ENCODE measurements around the gene IBSP.
A peak's percentile ranks its signal among the peaks of the same experiment; 100 is the strongest.

Gene IBSP

DNA sequence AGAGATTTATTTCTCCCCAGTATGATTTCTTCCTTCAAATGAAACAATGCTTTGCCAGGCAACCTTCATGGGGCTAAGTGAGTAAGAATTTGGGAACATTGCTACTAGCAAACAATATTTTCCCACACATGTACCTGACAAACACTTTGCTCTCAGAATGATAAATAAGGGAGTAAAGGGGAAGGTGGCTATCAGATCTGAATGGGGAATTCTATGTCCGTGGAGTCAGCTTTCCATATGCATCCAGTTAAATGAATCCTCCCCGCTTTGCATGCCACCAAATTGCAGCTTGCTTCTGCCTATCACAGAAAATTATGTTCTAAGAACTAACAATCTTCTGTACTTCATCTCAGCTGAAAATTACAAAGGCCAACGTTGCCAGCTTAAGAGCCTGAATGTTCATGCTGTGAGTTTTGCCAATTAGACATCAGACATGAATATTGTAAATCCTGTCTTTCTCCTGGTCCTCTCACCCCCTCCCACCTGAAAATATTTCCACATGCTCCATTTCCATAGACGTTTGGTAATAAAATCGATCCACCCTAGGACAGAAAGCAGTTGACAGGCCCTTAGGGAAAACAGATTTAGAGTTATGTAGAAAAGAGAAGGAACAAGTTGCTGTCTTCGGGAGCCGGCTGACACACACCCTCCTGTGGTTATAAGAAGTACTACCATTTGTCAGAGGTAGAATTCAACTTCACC lies 39.7 kb downstream of the IBSP start:
- DNase-seq: peak; percentile 47 to 75 (median 69)

DNA sequence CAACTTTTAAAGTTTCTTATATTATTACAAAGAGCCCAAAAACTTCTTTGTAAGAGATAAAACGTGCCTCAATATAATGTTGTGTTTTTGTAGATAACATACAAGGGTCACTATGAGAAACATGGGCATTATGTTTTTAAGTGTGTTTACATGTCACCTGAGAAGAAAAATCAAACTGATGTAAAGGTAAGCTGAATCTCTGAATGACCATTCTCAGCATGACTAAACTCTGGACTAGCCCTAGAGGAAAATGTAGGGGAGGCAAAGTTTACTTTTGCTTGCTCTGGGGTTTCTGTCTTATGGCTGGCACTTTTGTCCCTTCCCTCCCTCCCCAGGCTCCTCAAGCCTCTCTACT lies 40.2 kb downstream of the IBSP start:
- no peak for DNase-seq

DNA sequence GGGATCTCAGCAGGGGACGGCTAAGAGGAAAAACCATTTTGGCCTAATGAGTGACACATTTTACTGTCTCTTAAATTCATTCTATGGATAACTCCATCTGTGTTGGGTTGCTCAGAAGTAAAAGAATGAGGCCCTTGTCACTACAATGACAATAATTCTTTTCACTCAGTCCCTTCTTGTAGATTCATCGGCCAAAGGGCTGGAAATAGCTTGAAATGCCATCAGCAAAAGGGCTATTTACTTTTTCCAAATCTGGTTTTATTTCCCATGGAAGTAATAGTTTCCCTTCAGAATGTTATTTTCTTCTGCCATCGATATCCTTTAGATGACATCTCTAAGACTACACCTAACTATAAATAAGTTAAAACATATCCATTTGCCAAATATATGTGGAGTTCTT lies 40.8 kb downstream of the IBSP start:
- no peak for DNase-seq

DNA sequence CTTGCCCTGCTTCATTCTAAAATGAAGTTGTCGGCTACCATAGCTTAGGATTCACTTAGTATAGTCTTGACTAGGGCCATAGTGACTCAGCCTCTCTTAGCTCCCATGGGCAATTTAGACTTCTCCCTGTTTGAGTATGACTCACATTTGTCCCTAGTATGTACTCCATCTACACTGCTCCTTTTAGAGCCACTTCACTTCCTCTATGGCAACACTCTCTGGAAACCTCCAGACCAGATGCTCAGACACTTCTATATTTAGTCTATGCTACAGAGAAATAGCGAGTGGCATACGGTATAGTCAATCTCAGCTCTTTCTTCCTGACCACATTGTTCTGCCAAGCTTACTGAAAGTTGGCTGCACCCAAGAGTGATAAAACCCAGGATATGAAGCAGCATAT lies 44.6 kb downstream of the IBSP start:
- DNase-seq: peak; percentile 82 to 98 (median 89)

DNA sequence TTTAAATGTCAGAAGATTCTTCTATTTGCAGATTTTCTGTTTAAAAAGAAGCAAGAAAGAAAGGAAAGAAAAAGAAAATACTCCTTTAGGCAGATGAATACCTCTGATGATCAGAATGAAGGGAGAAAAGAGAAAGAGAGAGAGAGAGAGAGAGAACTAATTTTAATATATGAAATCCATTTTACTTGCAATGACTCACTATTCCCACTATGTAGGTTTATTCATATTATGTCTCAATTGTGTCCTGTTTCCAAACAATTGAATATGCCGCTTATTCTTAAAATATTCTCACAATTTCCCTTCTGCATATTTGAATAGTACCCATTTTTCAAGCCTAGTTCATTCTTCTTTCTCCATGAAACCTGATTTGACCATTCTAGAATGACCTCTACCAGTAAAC lies 45.1 kb downstream of the IBSP start:
- DNase-seq: peak in 2 of 4 experiments; percentile 54 to 65

DNA sequence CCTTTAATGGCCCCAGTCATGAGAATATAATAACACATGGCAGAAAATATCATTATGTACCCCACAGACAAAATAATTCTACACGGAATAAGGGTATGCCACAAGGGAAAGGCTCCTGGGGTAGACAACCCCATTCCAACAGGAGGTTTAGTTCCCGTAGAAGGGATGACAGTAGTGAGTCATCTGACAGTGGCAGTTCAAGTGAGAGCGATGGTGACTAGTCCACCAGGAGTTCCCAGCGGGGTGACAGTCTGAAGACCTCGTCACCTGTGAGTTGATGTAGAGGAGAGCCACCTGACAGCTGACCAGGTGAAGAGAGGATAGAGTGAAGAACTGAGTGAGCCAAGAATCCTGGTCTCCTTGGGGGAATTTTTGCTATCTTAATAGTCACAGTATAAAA lies 46.9 kb downstream of the IBSP start:
- DNase-seq: no peak

DNA sequence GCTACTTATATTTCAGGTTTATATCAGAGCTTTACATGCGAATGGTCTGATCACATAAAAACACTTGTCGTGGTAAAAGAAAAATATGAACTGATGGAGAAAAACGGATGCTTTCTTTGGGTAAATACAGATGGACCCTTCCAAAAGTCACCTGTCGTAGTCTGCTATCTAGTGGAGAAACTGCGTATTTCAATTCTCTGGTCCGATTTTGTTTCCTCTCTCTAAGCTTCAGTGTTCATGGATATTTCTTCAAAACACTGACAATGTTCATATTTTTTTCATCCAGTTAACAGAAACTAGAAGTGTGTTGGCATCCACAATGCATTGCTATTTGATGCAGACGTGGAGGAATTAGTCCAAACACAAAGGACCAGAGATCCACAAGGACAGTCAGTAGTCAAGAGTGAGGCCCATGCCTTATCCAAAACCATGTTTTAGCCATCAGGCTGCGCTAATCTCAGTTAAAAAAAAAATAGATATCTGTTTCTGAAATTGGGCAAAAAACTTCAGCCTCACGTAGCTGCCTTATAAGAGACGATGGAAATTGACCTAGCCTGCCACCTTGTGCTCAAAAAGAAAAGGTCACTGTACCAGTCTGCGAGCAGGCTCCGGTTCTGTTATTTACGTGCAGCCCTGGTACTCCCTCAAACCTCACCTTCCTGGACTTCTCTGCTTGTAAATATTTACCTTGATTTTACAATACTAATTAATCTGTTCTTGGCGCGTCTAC lies 49.4 kb downstream of the IBSP start:
- DNase-seq: peak; percentile 62 to 84 (median 78)

DNA sequence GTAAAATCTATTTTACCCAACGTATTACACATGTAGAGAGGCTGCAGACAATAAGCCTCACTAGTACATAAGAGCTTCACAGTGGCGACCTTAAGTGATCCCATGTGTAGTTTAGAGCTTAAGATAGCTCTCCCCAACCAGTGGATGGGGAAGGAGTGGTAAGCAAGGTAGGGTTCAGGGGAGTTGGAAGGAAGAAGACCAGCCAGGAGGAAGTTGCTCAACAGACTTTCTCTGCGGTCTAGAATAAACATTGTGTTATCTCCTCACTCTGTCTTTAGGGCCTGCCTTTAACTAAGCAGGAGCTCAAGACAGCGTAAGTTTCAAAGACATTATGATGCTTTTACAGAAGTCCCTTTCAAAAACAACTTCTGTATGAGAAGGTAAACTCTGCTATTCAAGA lies 50.3 kb downstream of the IBSP start:
- peak; percentile 28 to 66 (median 50) for DNase-seq

DNA sequence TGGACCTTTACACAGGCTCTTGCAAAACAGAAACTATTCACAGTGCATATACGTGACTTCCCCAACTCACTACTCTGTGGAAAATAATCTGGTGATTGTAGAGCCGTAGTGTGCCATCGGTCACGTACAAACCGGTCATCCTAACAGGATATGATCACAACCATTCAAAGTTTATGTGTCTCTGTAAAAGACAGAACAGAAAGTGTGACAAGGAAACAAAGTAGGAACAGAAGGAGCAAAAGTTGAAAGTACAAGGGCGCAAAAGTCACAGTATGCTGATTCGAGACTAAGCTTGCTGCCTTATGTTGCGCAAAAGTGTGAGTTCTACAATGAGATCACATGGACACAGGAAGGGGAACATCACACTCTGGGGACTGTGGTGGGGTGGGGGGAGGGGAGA lies 52.0 kb downstream of the IBSP start:
- DNase-seq: peak; percentile 79 to 95 (median 88)

DNA sequence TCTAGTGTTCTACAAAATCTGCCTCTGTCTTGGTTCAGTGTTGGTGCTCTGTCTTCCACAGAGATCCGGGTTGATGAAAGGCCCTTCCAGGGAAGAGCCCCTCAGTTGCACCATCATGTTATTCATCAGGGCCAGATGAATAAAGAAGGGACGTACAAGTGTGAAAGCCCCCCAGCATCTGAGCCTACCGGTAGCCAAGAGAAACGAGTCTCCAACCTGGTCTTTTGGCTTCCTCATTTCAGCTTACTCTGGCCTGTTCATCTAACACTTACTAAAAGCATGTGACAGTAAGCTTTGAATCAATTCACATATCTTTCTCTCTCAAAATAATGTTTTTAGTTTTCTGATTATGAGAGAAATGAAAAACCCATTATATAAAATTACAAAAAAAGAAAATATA lies 52.6 kb downstream of the IBSP start:
- DNase-seq: peak in 2 of 4 experiments; percentile 41 to 54

DNA sequence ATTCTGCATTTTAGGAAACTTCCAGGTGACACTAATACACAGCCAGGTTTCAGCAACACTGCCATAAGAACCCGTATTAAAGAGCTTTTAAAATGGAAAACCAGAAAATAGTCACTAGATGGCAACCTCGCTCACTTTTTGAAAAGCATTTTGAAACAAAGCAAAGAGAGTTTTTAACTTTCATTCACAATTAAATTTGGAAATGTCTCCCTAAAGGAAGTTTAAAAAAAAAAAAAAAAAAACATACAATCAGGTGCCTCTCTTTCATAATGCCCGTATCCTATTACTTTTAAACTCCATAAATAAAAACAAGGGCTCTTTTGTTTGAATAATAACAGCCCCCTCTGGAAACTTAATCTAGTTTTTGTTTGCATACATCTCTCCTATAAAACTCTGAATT lies 53.8 kb downstream of the IBSP start:
- peak; percentile 54 to 86 (median 72) for DNase-seq

DNA sequence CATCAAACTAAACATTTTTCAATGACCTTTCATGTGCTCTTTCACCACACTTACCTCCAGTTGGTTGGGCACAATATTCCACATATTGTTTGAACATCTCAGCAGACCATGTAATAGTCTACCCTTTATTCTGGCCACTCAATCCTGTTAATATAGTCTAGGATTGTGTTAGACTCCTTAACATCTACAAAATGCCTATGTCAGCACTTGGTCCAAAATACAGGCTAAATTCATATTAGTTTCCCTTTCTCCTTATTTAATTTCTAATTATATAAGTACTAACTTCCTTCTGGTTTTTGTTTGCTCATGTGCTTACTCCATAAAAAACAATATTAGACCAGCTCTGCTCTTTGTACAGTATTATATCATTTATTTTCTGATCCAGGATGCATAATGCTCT lies 54.5 kb downstream of the IBSP start:
- no peak for DNase-seq

DNA sequence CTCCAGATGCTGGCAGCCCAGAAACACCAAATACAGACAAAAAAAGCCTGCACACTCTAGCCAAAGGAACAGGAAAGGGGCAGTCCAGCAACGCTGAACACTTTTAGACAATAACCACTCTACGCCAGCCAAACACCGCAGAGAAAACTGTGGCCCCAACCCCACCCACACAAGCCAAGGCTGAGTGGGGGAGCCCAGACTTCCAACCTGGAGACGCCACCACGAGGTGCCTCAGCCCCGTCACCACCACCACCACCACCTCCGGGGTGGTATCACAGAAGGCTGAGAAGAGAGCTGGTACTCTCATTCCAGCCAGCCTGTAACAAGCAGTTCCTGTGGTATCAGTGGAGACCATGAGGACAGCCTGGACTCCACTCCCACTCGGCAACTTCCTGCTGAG lies 56.2 kb downstream of the IBSP start:
- DNase-seq: no peak

DNA sequence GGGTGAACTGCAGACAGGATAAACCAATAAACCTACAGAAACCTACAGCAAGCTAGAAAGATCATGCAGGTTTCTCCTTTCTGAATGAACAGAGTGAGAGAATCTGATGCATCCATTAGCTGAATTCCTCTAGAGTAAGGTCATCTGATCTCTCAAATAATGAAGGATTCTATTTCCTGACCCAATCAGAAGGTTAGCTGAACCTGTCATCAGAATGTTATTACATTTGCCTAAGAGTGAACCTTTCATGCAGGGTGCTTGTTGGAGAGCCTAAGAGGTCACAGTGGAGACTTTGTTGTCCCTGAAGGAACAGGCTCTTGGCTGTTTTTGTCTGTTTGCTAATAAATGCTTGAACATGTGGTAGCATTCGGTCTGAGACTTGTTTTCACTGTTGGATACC lies 57.5 kb downstream of the IBSP start:
- DNase-seq: no peak

DNA sequence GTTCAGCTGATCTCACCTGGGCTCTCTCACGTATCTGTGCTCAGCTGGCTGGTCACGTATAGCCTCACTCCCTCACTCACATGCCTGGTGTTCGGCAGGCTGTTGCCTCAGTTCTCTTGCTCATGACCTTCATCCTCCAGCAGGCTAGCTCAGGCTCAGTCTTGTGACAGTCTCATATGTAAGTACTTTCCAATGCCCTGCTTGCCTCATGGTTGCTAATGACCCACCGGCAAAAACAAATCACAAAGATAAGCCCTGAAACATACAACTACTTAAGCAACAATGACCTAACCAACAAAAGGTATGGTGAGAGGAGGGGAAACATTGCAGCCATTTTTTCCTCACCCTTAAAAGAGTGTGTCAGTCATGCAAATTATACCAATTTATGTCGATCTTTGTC lies 58.4 kb downstream of the IBSP start:
- peak; percentile 35 to 75 (median 68) for DNase-seq

Measured in suppressor macrophage (primary cell).